Loucy (cell line): Measurements from ENCODE around the gene JMJD8.
"Not testable (repeated sequence)": the region's sequence is repeated elsewhere in the genome, so short reads cannot be mapped to it uniquely, and the experiment has no call there.

ENCODE experiments used
- H2AFZ ChIP-seq: fragments of 200-600 bp; sonication (generic); 2 replicates; pipeline ENCODE4 v1.6.0; 2016; ENCODE audit warnings: antibody characterized with exemption, mild to moderate bottlenecking, low read length, moderate library complexity
- H3F3A ChIP-seq: fragments of 200-600 bp; 2 replicates; pipeline ENCODE4 v1.6.0; 2016; ENCODE audit warnings: antibody characterized with exemption, low read depth, mild to moderate bottlenecking
- H3K27me3 ChIP-seq: fragments of 200-600 bp; sonication (generic); 2 replicates; pipeline ENCODE4 v1.6.1; 2014; ENCODE audit warnings: low read length, mild to moderate bottlenecking; ENCODE audit not compliant: insufficient read depth, poor library complexity, severe bottlenecking
- H3K36me3 ChIP-seq: fragments of 200-600 bp; sonication (generic); 2 replicates; pipeline ENCODE4 v1.6.1; 2016; ENCODE audit warnings: low read length; ENCODE audit not compliant: insufficient read depth
- H3K4me1 ChIP-seq: fragments of 200-600 bp; sonication (generic); 2 replicates; pipeline ENCODE4 v1.5.1; 2014; ENCODE audit warnings: low read length, mild to moderate bottlenecking; ENCODE audit not compliant: insufficient read depth, poor library complexity, severe bottlenecking
- H3K4me2 ChIP-seq: fragments of 200-600 bp; sonication (generic); 2 replicates; pipeline ENCODE4 v1.6.0; 2014; ENCODE audit warnings: antibody characterized with exemption, low read length, low read depth, mild to moderate bottlenecking; ENCODE audit not compliant: poor library complexity, severe bottlenecking
- H3K4me3 ChIP-seq: fragments of 200-600 bp; sonication (generic); 2 replicates; pipeline ENCODE4 v1.5.1; 2014; ENCODE audit warnings: low read length, mild to moderate bottlenecking, mixed read lengths; ENCODE audit not compliant: poor library complexity, severe bottlenecking
- H3K79me2 ChIP-seq: fragments of 200-600 bp; sonication (generic); 2 replicates; pipeline ENCODE4 v1.6.1; 2014; ENCODE audit warnings: low read length; ENCODE audit not compliant: insufficient read depth
- H3K9ac ChIP-seq: fragments of 200-600 bp; sonication (generic); 2 replicates; pipeline ENCODE4 v1.6.0; 2014; ENCODE audit warnings: mild to moderate bottlenecking, low read depth, low read length, moderate library complexity; ENCODE audit not compliant: poor library complexity, severe bottlenecking
- H3K9me2 ChIP-seq: fragments of 200-600 bp; sonication (generic); replicated peaks from 2 replicates; pipeline ENCODE4 v1.6.1; 2016; ENCODE audit warnings: low read depth, low read length, mixed read lengths
- H3K9me3 ChIP-seq: fragments of 200-600 bp; sonication (generic); 2 replicates; pipeline ENCODE4 v1.6.1; 2014; ENCODE audit warnings: mild to moderate bottlenecking, antibody characterized with exemption, low read length, low read depth; ENCODE audit not compliant: insufficient read depth
- H4K20me1 ChIP-seq: fragments of 200-600 bp; sonication (generic); 2 replicates; pipeline ENCODE4 v1.6.0; 2014; ENCODE audit warnings: antibody characterized with exemption, low read length, mild to moderate bottlenecking; ENCODE audit not compliant: insufficient read depth, poor library complexity, severe bottlenecking
- EZH2phosphoT487 ChIP-seq: fragments of 200-600 bp; IDR thresholded peaks from 2 replicates; pipeline ENCODE4 v1.6.1; 2018; ENCODE audit warnings: antibody characterized with exemption, mild to moderate bottlenecking, moderate library complexity, borderline replicate concordance
- TF ChIP-seq, protein P1 (sequence below): fragments of 200-600 bp; sonication (generic); conservative IDR thresholded peaks from 2 replicates; pipeline ENCODE4 v1.5.1; 2014; ENCODE audit warnings: mild to moderate bottlenecking, antibody characterized with exemption, low read length

JMJD8 gene

DNA sequence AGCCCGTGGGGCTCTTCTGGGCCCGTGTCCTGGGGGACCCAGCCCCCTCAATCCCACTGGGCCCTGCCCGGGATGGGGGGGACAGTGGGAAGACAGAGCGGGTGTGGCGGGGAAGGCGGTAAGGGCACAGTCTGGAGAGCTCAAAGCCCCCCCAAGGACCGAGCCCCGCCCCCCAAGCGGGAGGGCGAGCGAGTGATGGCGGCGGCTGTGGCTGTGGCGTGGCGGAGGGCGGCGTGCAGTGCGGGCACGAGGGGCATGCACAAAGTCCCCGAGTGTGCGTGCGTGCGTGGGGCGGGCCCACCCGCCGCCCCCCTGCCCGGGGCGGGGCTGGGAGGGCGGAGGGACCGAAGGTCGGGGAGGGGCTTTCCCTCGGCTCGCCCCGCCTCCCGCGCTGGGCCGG, 9.6 kb upstream of the JMJD8 start:
- H3K4me1 ChIP-seq, result peaks cover 9% of the 10 kb centered on the region
- no peaks in the 10 kb centered on the region for H3K9me2 ChIP-seq
- H3F3A ChIP-seq, result no peaks in the 10 kb centered on the region
- H3K27me3 ChIP-seq, result no peaks in the 10 kb centered on the region
- no peaks in the 10 kb centered on the region for H3K9me3 ChIP-seq
- H3K4me2 ChIP-seq, result no peak overlapping the region
- H2AFZ ChIP-seq, result no peak overlapping the region
- no peak overlapping the region for H3K4me3 ChIP-seq
- no peaks in the 10 kb centered on the region for H3K36me3 ChIP-seq
- TF ChIP-seq EZH2phosphoT487, result no peak
- H3K9ac ChIP-seq, result no peak overlapping the region
- H3K79me2 ChIP-seq, result peaks cover 8% of the 10 kb centered on the region
- no peaks in the 10 kb centered on the region for H4K20me1 ChIP-seq

DNA sequence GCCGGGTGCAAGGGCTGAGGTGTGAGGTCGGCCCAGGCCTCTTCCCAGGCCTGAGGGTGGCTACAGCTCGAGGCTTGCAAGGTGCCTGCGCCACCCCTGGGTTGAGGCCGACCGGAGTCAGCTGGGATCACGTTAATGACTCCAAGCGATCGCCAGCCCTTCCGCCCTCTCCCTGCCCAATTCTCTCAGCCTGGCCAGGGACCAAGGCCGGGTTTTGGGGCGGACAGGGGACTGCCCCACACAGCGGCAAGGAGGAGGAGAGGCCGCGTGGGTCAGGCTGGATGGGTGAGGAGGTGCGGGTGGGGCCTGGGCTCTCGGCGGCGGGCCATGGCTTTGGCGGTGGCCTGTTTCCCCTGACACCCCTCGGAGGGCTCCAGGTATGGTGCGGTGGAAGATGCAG, 9.2 kb upstream of the JMJD8 start:
- no peaks in the 10 kb centered on the region for H3F3A ChIP-seq
- no peaks in the 10 kb centered on the region for H3K9me2 ChIP-seq
- H3K9ac ChIP-seq, result no peak overlapping the region
- H3K79me2 ChIP-seq, result peaks cover 8% of the 10 kb centered on the region
- H3K27me3 ChIP-seq, result no peaks in the 10 kb centered on the region
- TF ChIP-seq, protein P1, sequence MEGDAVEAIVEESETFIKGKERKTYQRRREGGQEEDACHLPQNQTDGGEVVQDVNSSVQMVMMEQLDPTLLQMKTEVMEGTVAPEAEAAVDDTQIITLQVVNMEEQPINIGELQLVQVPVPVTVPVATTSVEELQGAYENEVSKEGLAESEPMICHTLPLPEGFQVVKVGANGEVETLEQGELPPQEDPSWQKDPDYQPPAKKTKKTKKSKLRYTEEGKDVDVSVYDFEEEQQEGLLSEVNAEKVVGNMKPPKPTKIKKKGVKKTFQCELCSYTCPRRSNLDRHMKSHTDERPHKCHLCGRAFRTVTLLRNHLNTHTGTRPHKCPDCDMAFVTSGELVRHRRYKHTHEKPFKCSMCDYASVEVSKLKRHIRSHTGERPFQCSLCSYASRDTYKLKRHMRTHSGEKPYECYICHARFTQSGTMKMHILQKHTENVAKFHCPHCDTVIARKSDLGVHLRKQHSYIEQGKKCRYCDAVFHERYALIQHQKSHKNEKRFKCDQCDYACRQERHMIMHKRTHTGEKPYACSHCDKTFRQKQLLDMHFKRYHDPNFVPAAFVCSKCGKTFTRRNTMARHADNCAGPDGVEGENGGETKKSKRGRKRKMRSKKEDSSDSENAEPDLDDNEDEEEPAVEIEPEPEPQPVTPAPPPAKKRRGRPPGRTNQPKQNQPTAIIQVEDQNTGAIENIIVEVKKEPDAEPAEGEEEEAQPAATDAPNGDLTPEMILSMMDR, result no peak
- TF ChIP-seq EZH2phosphoT487, result no peak
- no peaks in the 10 kb centered on the region for H3K36me3 ChIP-seq
- no peak overlapping the region for H3K4me3 ChIP-seq
- no peaks in the 10 kb centered on the region for H4K20me1 ChIP-seq
- H3K9me3 ChIP-seq, result no peaks in the 10 kb centered on the region
- H3K4me1 ChIP-seq, result peaks cover 9% of the 10 kb centered on the region
- no peak overlapping the region for H2AFZ ChIP-seq
- H3K4me2 ChIP-seq, result no peak overlapping the region

DNA sequence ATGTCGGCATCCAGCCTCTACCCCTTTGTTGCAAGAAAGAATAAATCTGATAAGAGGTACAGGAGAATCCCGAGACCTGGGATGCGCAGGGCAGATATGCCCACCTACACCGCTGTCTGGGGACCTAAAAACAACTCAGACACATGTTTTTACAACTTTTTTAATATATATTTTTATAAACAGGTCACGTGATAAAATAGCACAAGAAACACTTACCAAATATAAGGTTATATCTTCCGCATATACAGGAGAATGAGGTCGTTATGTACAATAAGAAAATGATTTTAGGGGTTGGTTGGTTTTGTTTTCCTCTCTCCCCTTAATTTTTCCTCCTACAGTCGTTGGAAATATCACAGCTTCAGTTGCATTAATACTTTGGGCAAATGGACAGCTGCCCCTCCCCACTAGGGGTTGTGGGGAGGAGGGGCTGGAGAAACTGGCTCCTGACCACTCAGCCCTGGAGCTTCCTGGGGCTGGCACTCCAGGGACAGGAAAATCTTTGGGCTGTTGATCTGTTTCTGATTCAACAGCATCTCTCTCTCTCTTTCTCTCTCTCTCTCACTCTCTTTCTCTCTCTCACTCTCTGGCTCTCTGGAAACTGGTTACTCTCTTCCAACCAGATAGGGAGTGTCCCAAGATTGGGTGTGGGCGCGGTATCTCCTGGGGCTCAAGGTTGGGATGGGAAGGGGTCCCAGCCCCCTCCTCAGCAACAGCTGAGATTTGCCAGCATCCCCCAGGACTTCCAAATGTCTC, 8.4 kb upstream of the JMJD8 start:
- Histone ChIP-seq H3K4me3 (no peak overlapping the region), H3K36me3 (no peaks in the 10 kb centered on the region), H3K27me3 (no peaks in the 10 kb centered on the region), H4K20me1 (no peaks in the 10 kb centered on the region), H3K9ac (no peak overlapping the region), H3K9me3 (no peaks in the 10 kb centered on the region), H3K4me1 (peaks cover 9% of the 10 kb centered on the region), H2AFZ (no peak overlapping the region), H3K79me2 (peaks cover 8% of the 10 kb centered on the region), H3K9me2 (no peaks in the 10 kb centered on the region), H3K4me2 (no peak overlapping the region), H3F3A (no peaks in the 10 kb centered on the region)
- no peak for TF ChIP-seq EZH2phosphoT487
- TF ChIP-seq, protein P1, result no peak

DNA sequence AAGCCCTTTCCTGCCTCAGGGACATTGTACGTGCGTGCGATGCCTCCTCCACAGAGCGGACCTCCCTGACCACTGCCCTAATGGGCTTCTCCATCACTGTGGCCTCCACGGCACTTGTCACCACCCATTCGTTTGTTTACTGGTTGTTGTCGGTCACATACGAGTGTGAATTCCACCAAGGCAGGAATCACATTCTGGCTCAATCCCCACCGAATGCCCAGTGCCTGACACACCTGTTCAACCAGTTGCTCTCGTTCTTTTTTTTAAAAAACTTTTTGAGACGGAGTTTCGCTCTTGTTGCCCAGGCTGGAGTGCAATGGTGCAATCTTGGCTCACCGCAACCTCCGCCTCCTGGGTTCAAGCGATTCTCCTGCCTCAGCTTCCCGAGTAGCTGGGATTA, 7.1 kb upstream of the JMJD8 start:
- H3K9ac ChIP-seq, H3K4me1 ChIP-seq, H4K20me1 ChIP-seq, H2AFZ ChIP-seq, H3K79me2 ChIP-seq, H3K9me3 ChIP-seq, H3K9me2 ChIP-seq, H3K4me3 ChIP-seq, H3F3A ChIP-seq, H3K4me2 ChIP-seq, H3K27me3 ChIP-seq, H3K36me3 ChIP-seq: not testable (repeated sequence)
